Fibroblast of the conjunctiva (primary cell): ENCODE measurements around the gene KLHL36.

Experiments used
- DNase-seq: peaks from one replicate; pipeline ENCODE4 v3.0.0-alpha.2; 2010; ENCODE audit warnings: low read depth

The KLHL36 gene

DNA sequence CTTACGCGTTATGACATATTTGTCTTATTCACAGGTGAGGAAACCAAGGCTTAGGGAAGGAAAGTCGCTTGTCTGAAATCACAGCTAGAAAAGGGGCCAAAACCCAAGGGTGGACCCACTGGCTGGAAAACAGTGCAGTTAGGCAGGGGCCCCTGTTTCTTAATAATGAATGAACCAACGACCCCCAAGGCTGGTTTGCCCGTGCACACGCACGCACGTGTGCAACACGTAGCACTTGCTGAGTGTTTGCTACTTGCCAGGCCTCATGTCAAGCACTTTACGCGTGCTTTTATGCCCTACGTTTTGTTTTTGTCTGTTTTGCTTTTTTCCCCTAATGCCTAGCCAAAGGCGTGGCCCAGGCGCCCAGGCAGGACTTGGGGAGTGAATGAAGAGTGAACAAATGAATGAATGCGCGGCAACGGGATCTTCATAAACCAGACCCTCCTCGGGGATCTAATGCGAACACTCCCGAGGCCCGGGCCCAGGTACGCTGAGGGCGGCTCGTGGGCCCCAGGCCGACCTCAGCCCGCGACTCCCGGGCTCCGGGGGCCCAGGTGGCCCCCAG, 50.9 kb downstream of the KLHL36 start:
- DNase-seq = no peak

DNA sequence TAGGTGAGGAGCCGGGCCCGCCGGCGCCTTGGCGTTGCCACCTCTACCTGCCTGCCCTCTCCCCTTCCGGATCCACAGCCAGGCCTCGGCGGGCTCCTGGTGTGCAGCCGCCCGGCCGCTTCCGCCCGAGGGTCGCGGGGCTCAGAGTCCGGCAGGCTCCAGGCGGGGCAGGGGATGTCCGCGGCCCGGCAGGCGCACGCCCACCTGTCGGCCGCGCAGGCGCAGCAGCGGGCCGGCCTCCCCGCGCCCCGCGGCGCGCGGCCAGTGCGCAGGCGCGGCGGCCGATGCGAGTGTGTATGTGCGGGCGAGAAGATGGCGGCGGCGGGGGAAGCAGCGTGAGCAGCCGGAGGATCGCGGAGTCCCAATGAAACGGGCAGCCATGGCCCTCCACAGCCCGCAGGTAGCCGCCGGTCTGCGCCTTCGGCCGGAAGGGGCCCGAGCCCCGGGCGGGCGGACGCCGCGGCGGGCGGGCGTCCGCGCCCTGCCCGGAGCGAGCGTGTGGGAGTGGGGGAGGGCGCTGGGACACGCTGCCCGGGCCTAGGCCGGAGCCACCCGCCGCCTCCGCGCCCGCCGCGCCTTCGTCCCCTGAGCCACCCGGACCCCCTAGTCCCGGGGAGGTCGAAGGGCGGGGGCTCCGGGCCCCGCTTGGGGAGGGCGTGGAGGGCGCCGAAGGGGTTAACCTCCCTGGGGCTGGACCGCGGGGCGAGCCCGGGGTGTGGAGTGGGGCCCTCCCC, 51.6 kb downstream of the KLHL36 start, which contains the start of gene USP10:
Gene USP10 (plus strand): TSS at position 289 of the 734 bp plus-strand sequence. CDS start 91 bp downstream, at position 380.
- DNase-seq = peak; percentile 53

DNA sequence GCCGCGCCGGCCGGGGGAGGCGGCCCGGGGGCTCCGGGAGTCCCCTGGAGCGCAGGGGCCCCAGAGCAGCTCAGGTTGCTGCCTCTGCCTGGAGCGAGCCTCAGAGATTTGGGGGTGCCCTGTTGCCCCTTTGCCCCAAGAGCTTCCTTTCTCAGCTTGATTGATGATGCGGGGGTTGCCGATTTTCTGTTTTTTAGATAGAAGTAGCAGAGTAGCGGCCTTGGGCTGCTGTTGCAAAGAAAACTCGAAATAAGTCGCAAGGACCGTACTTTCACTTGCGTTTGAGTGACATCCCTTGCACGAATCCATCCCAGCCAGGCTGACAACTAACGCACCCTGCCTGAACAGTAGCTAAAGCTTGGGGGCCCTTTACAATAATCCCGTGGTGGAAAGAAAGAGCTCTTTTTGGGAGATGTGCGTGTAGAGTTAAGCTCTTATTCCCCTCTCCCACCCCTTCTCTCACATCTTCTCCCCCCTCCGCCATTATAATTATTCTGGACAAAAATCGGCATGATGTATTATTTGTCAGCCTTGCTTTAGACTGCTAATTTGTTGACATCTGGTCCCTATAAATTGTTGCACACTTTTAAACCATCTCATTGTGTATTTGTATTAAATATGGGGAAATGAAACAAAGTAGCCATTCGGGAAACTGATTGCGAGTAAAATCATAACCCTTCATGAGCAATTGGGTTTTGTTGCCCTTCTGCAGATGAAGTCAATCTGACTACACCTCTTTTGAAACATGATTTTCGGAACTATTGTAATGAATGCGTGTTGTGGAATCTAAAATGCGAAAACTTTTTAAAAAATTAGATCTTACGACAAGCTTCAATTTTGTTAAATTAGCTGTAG, 52.4 kb downstream of the KLHL36 start:
- DNase-seq = no peak

DNA sequence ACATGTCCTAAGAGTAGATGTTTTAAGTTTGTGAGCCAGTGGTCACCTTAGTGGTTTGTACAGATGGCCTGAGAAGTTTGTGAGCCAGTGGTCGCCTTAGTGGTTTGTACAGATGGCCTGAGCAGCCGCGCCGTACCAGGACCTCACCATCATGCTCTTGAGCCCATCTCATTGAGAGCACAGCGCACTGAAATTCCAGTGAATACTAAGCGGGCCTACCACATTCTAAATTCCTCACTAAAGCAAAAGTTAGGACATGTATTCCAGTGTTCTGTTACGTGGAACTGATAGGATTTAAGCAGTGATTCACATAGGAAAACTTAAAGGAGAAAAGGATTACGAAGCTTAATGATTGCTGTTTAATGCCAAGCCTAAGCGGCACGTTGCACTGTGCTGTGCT, 55.4 kb downstream of the KLHL36 start:
- no peak for DNase-seq

DNA sequence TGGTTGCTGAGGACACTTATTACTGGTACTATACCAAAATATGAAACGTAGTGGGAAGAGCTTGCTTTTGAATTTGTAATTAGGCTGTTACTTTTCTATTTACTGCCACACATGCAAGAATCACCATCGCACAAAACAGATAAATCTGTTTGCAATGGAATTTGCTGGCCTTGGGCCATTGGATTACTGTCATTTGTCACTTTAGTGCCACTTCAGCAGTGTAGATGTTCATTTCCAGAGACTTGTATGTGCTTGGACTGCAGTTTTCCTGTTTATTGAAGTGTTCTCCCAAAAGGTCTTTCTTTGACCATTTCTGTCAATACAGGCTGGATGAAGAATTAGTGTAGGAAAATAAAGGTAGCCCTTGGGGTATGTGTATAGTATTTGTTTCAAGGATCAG, 55.9 kb downstream of the KLHL36 start:
- no peak for DNase-seq

DNA sequence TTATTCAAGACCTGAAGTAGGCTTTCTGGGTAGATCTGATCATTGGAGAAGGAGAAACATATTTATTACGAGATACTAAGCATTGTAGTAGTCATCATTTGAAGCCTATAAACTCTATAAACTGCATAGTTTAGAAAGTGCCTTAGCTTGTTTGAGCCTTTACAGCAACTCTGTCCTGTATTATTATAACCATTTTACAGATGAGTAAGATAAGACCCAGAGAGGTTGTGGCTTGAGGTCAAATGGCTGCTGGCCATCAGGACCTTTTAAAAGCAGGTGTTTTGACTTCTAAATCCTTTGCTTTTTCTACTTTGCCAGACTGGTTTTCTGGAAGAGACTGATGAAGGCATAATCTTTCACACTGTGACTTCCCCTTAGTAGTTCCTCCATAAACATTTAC, 58.5 kb downstream of the KLHL36 start:
- DNase-seq = no peak

DNA sequence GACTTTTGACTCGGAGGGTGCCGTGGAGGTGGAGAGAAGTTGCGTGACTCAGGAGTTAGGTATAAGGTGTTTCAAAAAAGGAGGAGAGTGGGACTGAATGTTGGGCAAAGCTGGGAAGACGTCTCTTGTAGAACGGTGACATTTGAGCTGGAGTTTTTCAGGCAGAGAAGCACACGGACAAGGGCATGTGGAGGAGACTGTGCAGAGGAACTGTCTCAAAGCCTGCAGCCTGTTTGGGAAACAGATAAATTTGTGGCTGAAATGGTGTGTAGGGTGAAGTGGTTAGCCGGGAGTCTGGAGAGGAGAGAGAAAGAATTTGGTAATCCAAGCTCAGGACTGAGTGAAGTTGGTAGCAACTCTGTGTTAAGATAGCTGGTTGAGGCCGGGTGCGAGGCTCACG, 61.3 kb downstream of the KLHL36 start:
- no peak for DNase-seq

DNA sequence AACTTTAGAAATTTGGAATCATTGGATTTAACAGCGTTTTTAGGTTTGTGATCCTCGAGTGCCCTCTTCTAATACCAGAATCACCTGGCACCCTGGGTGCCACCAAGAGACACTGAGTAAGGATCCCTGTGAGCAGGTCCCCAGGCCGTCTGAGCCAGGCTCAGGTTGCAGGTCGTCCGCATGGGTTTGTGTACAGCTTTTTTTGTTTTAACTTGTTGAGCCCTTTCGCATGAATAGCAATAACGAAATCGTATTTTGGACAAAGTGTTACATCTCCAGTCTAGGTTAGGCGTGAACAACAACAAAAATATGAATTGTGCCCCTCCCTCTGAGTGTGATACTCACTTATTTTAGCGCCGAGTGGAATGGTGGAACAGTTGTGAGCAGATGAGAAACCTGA, 62.4 kb downstream of the KLHL36 start:
- no peak for DNase-seq
